ENCODE results near the gene DYRK4.

DNA sequence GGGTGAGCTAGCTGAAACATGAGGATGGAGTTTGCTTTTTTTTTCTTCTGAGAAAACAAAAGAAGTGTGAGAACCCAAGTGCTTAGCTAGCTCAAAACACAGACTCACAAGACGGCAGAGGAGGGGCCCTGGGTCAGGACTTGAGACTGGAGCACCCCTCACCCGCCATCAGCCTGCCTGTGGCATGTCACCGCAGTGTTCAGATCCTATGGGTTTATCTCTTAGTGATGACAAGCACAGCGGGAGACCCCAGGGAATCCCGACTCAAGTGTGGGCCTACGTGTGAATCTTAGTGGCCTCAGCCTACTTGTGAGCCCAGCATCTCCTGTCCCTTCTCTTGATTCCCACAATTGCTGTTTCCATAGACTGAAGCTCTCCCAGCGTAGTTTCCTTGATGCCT is 22.9 kb downstream of the DYRK4 start:
- TF ChIP-seq GATA2 (IDR thresholded peaks at IDR 0.05; ENCODE audit: low read depth, low read length) (no peak), GATA3 (IDR thresholded peaks at IDR 0.05; ENCODE audit: low read depth, low read length) (no peak)

Data from SH-SY5Y (cell line).